ENCODE measurements around the gene RHBDD1. TPM values are rescaled to one million over a fixed set of nuclear protein-coding genes. Genes with fewer than 3 reads are reported as not detected.

RHBDD1 gene
- total RNA-seq, 1 experiment from 2014 or later = 74.9 TPM

GRCh38 chr2:226934546-226935201 lies 98.8 kb downstream of the RHBDD1 start:
- no peaks in the 10 kb centered on the region for H3K9me2 ChIP-seq (replicated peaks; ENCODE audit: insufficient read depth, low read length)
- H3K27ac ChIP-seq (ENCODE audit: low read length) = no peak overlapping the region
- DNase-seq = no peak
- H3K4me2 ChIP-seq (ENCODE audit: low read depth, low read length, poor library complexity, severe bottlenecking) = no peak overlapping the region
- no peak overlapping the region for H2AFZ ChIP-seq (ENCODE audit: low read length)
- H3K9ac ChIP-seq (ENCODE audit: low read length) = no peak overlapping the region
- H3K4me1 ChIP-seq (ENCODE audit: low read length) = no peaks in the 10 kb centered on the region
- H3K27me3 ChIP-seq (ENCODE audit: low read length) = no peaks in the 10 kb centered on the region
- no peak overlapping the region for H3K4me3 ChIP-seq (ENCODE audit: low read length)
- H3K79me2 ChIP-seq (ENCODE audit: low read length) = no peaks in the 10 kb centered on the region
- no peaks in the 10 kb centered on the region for H3K36me3 ChIP-seq (ENCODE audit: insufficient read depth, low read length)
- H3K9me3 ChIP-seq (ENCODE audit: low read length) = no peaks in the 10 kb centered on the region
- no peaks in the 10 kb centered on the region for H4K20me1 ChIP-seq (ENCODE audit: insufficient read depth, low read depth, low read length)

- Histone ChIP-seq H3K79me2 (ENCODE audit: low read length) (no peaks in the 10 kb centered on the region), H3K9me3 (ENCODE audit: low read length) (no peaks in the 10 kb centered on the region), H2AFZ (ENCODE audit: low read length) (no peak overlapping the region), H4K20me1 (ENCODE audit: insufficient read depth, low read depth, low read length) (no peaks in the 10 kb centered on the region), H3K27ac (ENCODE audit: low read length) (peak overlapping the region; percentile 24; the same call in 1 of the 2 replicates), H3K4me2 (ENCODE audit: low read depth, low read length, poor library complexity, severe bottlenecking) (no peak overlapping the region), H3K36me3 (ENCODE audit: insufficient read depth, low read length) (no peaks in the 10 kb centered on the region), H3K9ac (ENCODE audit: low read length) (no peak overlapping the region), H3K27me3 (ENCODE audit: low read length) (no peaks in the 10 kb centered on the region), H3K4me3 (ENCODE audit: low read length) (no peak overlapping the region), H3K9me2 (replicated peaks; ENCODE audit: insufficient read depth, low read length) (no peaks in the 10 kb centered on the region), H3K4me1 (ENCODE audit: low read length) (peaks cover 10% of the 10 kb centered on the region)
- DNase-seq = no peak
Observed at GRCh38 chr2:226943862-226944620, 108.2 kb downstream of the RHBDD1 start.

DNA sequence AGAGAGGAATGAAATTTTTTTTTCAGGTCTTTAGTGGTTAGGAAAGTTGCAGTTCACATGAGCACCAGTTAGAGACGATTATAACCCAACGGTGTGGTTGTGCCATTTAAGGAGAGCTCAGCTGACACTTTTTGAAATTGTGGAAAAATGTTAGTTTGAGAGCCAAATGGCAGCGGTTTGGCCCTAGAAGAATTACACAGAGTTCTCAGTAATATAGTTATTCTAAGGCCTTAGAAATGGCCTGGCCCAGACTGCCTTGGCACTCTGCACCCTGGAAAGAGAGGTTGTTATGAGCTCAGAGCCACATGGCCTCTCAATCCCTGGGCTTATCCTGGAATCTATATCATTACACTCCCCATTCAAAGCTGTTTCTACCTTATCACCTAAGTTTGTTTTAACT lies 117.4 kb downstream of the RHBDD1 start:
- Histone ChIP-seq H3K36me3 (ENCODE audit: insufficient read depth, low read length) (no peaks in the 10 kb centered on the region), H3K9me3 (ENCODE audit: low read length) (peaks cover 9% of the 10 kb centered on the region), H3K79me2 (ENCODE audit: low read length) (no peaks in the 10 kb centered on the region), H2AFZ (ENCODE audit: low read length) (no peak overlapping the region), H3K4me3 (ENCODE audit: low read length) (no peak overlapping the region), H3K4me2 (ENCODE audit: low read depth, low read length, poor library complexity, severe bottlenecking) (no peak overlapping the region), H3K9ac (ENCODE audit: low read length) (no peak overlapping the region), H3K9me2 (replicated peaks; ENCODE audit: insufficient read depth, low read length) (no peaks in the 10 kb centered on the region), H3K27ac (ENCODE audit: low read length) (no peak overlapping the region), H4K20me1 (ENCODE audit: insufficient read depth, low read depth, low read length) (no peaks in the 10 kb centered on the region), H3K4me1 (ENCODE audit: low read length) (no peaks in the 10 kb centered on the region), H3K27me3 (ENCODE audit: low read length) (no peaks in the 10 kb centered on the region)
- no peak for DNase-seq

GRCh38 chr2:226953826-226954225 lies 118.0 kb downstream of the RHBDD1 start:
- Histone ChIP-seq H3K4me1 (ENCODE audit: low read length) (no peaks in the 10 kb centered on the region), H3K9me2 (replicated peaks; ENCODE audit: insufficient read depth, low read length) (no peaks in the 10 kb centered on the region), H3K4me2 (ENCODE audit: low read depth, low read length, poor library complexity, severe bottlenecking) (no peak overlapping the region), H3K4me3 (ENCODE audit: low read length) (no peak overlapping the region), H3K27ac (ENCODE audit: low read length) (no peak overlapping the region), H3K9me3 (ENCODE audit: low read length) (peaks cover 10% of the 10 kb centered on the region), H3K36me3 (ENCODE audit: insufficient read depth, low read length) (no peaks in the 10 kb centered on the region), H4K20me1 (ENCODE audit: insufficient read depth, low read depth, low read length) (no peaks in the 10 kb centered on the region), H3K79me2 (ENCODE audit: low read length) (no peaks in the 10 kb centered on the region), H3K9ac (ENCODE audit: low read length) (no peak overlapping the region), H2AFZ (ENCODE audit: low read length) (no peak overlapping the region), H3K27me3 (ENCODE audit: low read length) (no peaks in the 10 kb centered on the region)
- no peak for DNase-seq

- Histone ChIP-seq H3K4me2 (ENCODE audit: low read depth, low read length, poor library complexity, severe bottlenecking) (no peak overlapping the region), H3K36me3 (ENCODE audit: insufficient read depth, low read length) (no peaks in the 10 kb centered on the region), H2AFZ (ENCODE audit: low read length) (no peak overlapping the region), H3K27ac (ENCODE audit: low read length) (no peak overlapping the region), H3K4me1 (ENCODE audit: low read length) (no peaks in the 10 kb centered on the region), H4K20me1 (ENCODE audit: insufficient read depth, low read depth, low read length) (no peaks in the 10 kb centered on the region), H3K9ac (ENCODE audit: low read length) (no peak overlapping the region), H3K9me3 (ENCODE audit: low read length) (peaks cover 14% of the 10 kb centered on the region), H3K27me3 (ENCODE audit: low read length) (no peaks in the 10 kb centered on the region), H3K4me3 (ENCODE audit: low read length) (no peak overlapping the region), H3K9me2 (replicated peaks; ENCODE audit: insufficient read depth, low read length) (no peaks in the 10 kb centered on the region), H3K79me2 (ENCODE audit: low read length) (no peaks in the 10 kb centered on the region)
- DNase-seq = no peak
Observed at GRCh38 chr2:226956659-226957058, 120.8 kb downstream of the RHBDD1 start.

DNA sequence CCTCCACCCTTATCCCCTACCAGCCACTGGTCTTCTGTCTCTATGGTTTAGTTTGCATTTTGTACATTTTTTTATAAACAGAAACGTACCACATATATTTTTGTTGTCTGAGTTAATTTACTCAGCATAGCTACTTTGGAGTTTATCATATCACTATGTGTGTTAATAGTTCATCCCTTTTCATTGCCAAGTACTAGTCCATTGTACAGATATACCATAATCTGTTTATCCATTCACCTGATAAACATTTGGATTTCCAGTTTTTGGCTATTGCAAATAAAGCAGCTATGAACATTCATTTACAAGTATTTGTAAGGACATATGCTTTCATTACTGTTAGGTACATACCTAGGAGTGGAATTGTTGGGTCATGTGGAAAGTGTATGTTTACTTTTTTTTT lies 123.6 kb downstream of the RHBDD1 start:
- H3K36me3 ChIP-seq (ENCODE audit: insufficient read depth, low read length) = no peaks in the 10 kb centered on the region
- peaks cover 14% of the 10 kb centered on the region for H3K9me3 ChIP-seq (ENCODE audit: low read length)
- H3K4me1 ChIP-seq (ENCODE audit: low read length) = no peaks in the 10 kb centered on the region

GRCh38 chr2:226962176-226962773 lies 126.4 kb downstream of the RHBDD1 start:
- Histone ChIP-seq H3K4me2 (ENCODE audit: low read depth, low read length, poor library complexity, severe bottlenecking) (no peak overlapping the region), H3K9me3 (ENCODE audit: low read length) (peaks cover 14% of the 10 kb centered on the region), H3K9ac (ENCODE audit: low read length) (no peak overlapping the region), H3K36me3 (ENCODE audit: insufficient read depth, low read length) (no peaks in the 10 kb centered on the region), H3K4me3 (ENCODE audit: low read length) (no peak overlapping the region), H4K20me1 (ENCODE audit: insufficient read depth, low read depth, low read length) (no peaks in the 10 kb centered on the region), H3K27ac (ENCODE audit: low read length) (no peak overlapping the region), H3K4me1 (ENCODE audit: low read length) (no peaks in the 10 kb centered on the region), H2AFZ (ENCODE audit: low read length) (no peak overlapping the region), H3K9me2 (replicated peaks; ENCODE audit: insufficient read depth, low read length) (no peaks in the 10 kb centered on the region), H3K27me3 (ENCODE audit: low read length) (no peaks in the 10 kb centered on the region), H3K79me2 (ENCODE audit: low read length) (no peaks in the 10 kb centered on the region)
- DNase-seq = no peak

More for the DNA sequence above, 123.6 kb downstream of the RHBDD1 start:
- Histone ChIP-seq H3K4me2 (ENCODE audit: low read depth, low read length, poor library complexity, severe bottlenecking) (no peak overlapping the region), H3K9me2 (replicated peaks; ENCODE audit: insufficient read depth, low read length) (no peaks in the 10 kb centered on the region), H3K27ac (ENCODE audit: low read length) (no peak overlapping the region), H3K27me3 (ENCODE audit: low read length) (no peaks in the 10 kb centered on the region), H2AFZ (ENCODE audit: low read length) (no peak overlapping the region), H4K20me1 (ENCODE audit: insufficient read depth, low read depth, low read length) (no peaks in the 10 kb centered on the region), H3K9ac (ENCODE audit: low read length) (no peak overlapping the region), H3K4me3 (ENCODE audit: low read length) (no peak overlapping the region), H3K79me2 (ENCODE audit: low read length) (no peaks in the 10 kb centered on the region)
- no peak for DNase-seq

DNA sequence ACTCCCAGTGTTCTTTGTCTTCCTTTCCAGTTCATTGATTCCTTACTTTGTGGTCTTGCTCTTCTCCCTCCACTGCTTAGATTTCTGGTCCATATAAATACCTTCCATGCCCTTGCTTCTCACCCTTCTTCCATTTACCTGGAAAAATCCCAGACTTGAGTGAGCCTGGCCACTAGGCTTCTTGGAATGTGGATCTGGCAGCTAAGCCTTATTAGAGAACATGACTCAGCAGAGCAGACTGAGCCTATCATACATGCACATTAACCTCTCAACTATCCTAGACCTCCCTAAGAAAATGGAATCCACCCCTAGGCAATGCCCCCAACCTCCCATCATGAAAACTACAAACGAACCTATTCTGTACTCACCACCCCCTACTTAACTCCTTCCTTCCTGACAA lies 127.7 kb downstream of the RHBDD1 start:
- Histone ChIP-seq H3K36me3 (ENCODE audit: insufficient read depth, low read length) (no peaks in the 10 kb centered on the region), H3K4me3 (ENCODE audit: low read length) (no peak overlapping the region), H3K27ac (ENCODE audit: low read length) (no peak overlapping the region), H3K9ac (ENCODE audit: low read length) (no peak overlapping the region), H3K79me2 (ENCODE audit: low read length) (no peaks in the 10 kb centered on the region), H3K4me1 (ENCODE audit: low read length) (no peaks in the 10 kb centered on the region), H3K27me3 (ENCODE audit: low read length) (no peaks in the 10 kb centered on the region), H3K9me2 (replicated peaks; ENCODE audit: insufficient read depth, low read length) (no peaks in the 10 kb centered on the region), H3K9me3 (ENCODE audit: low read length) (peaks cover 6% of the 10 kb centered on the region), H3K4me2 (ENCODE audit: low read depth, low read length, poor library complexity, severe bottlenecking) (no peak overlapping the region), H2AFZ (ENCODE audit: low read length) (no peak overlapping the region), H4K20me1 (ENCODE audit: insufficient read depth, low read depth, low read length) (0 out of 2 replicates have a peak, but pooled peaks cover 1% of the 10 kb centered on the region)
- DNase-seq = no peak
